Stimulated activated CD8-positive, alpha-beta memory T cell treated with anti-CD3 and anti-CD28 coated beads, Interleukin-2, amount 100 ng/mL, for 48 hours (primary cell): ENCODE data around the gene FAM209B.
"Not testable (repeated sequence)": the region's sequence is repeated elsewhere in the genome, so short reads cannot be mapped to it uniquely, and the experiment has no call there.

ENCODE experiments used
- DNase-seq, 2 donors: peaks; one replicate each; pipeline ENCODE4 v3.0.0-alpha.2; 2020; ENCODE audit warnings: low read depth in 2 of 2

FAM209B gene, protein sequence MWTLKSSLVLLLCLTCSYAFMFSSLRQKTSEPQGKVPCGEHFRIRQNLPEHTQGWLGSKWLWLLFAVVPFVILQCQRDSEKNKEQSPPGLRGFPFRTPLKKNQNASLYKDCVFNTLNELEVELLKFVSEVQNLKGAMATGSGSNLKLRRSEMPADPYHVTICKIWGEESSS

DNA sequence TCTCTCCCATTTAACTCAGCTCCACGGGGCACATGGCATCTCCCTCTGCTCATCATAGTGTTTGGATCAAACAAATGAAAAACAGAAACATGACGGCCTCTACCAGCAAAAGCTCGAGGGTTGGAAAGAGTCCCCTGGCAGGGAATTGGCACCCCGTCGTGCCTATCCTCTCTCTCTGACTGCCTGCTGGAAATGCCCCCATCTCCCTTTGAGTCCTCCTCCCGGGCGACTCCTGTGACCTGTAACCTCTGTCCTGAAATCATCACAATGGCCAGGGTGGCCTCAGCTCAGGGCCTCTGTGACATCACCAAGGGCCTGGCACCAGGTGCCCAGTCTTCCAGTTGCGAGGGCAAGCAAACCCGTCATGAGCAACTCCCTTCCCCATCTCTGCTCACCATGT is at the start of gene FAM209B:
Gene FAM209B (plus strand): TSS at position 301 of the 400 bp plus-strand sequence. CDS start 96 bp downstream, at position 397.
- DNase-seq = not testable (repeated sequence)

DNA sequence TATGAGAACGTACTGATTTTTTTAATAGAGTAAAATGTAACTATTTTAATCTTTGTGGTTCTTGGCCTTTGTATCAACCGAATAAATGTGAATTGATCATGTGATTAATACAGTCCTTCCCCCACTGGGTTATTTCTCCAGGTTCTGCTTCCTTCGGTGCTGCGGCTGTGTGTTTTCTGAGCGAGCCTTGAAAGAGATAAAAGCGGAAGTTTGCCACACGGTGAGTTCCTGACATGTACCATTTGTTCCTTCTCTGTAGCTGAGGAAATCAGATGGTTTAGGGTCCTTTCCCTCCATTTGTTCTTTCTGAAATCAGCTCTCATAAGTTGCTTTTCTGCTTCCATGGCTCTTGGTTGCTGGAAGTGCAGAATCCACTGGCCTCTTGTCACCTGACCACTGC is 49.1 kb upstream of the FAM209B start:
- no peak for DNase-seq

DNA sequence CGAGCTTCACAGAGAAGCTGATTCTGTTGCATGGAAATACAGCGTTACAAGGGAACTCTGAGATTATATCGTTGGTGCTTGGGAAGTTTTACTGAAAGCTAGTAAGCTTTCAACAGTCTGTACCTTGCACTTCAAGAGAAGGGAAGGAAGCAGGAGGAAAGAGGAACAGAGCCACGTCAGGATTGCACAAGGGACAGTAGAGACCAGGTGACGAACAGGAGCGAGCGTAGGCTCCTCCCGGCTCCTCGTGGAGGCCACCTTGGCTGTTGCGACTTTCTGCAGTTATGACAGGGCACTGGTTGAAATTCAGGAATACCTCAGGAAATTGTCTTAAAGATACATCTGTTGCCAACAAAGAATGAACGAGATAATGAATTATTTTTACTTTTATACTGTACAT is 45.8 kb upstream of the FAM209B start:
- DNase-seq = no peak

DNA sequence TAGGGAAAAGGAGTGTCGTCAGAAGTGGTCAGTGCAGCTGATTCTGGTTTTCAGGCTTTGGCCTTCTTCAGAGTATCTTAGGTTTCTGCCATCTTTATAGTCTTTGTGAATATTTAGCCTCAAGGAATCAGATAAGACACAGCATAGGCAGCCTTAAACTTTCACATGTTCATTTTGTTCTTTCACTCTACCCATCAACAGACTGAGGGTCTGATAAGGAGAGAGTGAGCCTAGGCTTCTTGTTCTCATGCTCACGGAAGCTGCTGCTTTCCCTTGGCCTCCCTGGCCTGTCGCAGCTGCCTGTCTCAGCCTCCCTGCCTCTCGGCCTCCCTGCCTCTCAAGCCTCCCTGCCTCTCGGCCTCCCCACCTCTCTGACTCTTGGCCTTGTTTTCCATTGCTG is 44.5 kb upstream of the FAM209B start:
- no peak for DNase-seq

DNA sequence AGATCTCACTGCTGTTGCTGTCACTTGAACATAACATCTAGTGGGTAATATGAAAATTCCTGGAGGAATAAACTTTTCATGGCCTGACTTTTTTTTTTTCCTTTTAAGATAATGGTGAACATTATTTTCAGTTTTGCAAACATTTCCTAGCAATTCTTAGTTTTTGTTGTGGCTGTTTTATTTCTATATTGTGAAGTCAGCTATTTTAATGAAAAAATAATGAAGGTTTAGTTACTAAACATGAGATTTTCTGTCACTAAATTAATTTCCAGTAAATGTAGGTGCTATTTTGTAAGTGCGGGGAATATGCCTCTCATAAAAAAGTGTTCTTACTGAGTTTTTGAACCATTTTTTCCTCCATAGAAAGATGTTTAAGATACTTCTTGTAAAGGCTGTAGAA is 31.9 kb upstream of the FAM209B start:
- no peak for DNase-seq

DNA sequence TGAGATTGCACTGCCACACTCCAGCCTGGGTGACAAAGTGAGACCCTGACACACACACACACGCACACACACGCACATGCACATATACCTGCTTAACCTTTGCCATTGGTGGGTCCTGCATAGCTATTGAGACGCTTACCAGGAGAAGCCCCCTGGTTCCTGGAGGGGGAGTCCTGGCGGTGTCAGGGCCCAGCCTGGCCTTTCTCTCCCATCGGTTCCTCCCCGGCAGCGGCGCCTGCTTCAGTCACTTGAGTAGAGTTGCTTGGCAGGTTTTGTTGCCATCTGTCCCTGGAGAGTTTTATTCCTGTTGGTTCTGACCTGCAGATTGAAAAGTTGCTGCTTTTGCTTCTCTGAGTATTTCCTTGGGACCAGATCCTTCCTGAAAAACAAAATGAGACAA is 29.1 kb upstream of the FAM209B start:
- no peak for DNase-seq

DNA sequence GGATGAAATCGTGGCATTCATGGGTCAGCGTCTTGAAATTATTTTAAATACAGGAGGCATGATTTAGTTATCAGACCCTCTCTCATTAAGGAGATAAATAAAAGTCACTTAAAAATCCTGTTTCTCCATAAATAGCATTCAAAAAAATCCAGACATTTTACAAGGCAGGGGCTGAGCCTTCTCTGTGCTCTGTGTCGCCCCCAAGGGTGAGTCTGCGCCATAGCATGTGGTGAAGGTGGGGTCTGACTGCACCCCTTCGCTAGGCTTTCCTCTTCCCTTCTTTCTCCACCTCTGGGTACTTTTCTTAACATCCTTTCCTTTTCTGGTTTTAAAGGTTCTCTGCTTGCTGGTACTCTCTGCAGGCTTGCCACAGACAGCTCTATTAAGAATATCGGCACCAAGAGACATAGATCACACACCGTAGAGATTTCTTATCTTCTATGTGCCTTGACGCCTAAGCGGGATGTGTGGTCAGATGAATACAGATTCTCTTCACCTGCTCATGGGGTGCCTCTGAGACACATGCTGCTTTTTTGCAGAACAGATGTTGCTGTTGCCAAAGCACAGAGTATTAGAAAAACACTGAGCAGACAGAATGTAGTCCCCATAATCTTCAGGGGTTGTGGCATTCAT is 28.6 kb upstream of the FAM209B start:
- peak; percentile 6 to 8 for DNase-seq

DNA sequence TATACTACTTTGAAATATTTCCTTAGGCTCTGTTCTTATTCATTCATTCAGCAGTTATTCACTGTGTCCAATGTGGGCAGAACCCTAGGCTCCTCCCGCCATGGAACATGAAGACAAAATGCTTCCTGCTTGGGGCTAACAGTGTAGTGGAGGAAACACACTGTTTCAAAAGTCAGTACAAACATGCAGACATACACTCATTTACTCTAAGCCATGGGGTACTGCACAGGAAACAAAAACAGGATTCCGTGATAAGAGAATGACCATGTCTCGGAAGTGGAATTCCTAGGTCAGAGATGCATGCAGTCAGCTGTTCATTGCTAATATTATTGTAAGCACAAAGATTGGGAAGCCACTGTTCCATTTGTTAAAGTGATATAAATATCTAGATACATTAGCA is 26.9 kb upstream of the FAM209B start:
- no peak for DNase-seq

DNA sequence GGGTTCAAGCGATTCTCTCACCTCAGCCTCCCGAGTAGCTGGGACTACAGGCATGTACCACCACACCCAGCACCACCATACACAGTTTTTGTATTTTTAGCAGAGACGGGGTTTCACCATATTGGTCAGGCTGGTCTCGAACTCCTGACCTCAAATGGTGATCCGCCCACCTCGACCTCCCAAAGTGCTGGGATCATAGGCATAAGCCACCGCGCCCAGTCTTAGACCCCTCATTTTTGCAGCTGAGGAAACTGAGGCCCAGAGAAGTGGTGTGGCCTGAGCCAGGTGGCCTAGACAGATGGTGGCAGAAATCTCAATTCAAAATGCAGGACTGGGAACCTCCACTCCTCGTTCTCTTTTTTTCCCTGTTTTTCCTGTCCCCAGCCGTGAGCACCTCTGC is 21.1 kb upstream of the FAM209B start:
- no peak for DNase-seq

DNA sequence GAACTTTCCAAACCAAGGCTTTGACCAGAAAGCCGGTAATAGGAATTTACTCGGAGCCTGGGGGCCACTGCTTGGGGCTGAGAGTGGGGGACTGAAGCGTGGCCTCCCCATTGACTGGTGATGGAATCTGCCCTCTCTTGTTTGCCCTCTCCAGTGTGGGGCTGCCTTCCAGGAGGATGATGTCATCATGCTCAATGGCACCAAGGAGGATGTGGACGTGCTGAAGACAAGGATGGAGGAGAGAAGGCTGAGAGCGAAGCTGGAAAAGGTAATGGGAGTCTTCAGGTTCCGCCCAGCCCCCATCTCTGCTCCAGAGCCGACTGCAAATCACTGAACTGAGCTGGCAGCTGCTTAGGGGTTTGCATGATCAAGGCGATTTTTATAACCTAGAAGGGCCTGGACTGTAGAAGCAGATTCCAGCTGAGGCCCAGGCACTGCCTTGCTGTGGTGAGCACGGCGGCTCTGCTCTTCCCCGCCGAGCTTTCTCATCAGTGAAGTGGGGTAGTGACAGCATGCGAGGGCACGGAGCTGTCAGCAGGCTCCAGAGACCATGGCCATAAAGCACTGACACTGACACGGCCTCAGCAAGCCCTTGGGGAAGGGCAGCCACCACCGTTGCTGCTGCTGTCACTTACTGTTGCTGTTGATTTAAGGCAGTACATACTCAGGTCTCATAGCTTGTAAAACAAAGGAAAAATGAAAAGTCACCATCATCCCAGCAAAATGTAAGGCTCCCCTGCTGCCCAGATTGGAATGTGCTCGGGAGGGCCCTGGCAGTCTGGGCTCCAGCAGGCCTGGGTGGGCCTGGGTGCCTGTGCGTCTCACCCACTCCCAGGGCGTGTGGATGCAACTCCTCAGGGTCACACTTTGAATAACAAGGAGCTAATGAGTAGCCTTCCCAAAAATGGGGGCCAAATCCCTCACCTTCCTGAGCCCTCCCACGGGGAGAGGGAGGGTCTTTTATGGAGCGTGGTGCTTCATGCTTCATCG is 19.6 kb upstream of the FAM209B start:
- no peak for DNase-seq

DNA sequence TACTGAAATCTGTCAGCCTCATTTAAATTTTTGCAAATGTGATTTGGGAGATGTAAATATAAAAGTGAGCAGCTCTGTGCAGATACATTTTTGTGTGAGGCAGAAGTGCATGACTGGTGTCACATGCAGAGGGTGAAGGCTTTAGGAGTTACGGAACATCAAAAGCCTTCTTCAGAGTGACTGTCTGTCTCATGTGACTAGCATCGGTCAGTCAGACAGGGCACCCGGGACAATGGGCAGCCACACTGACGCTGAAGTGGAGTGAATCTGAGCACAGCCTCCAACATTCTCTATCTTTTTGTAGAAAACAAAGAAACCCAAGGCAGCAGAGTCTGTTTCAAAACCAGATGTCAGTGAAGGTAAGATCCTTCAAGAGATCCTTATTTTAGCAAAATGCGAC is 16.4 kb upstream of the FAM209B start:
- no peak for DNase-seq

DNA sequence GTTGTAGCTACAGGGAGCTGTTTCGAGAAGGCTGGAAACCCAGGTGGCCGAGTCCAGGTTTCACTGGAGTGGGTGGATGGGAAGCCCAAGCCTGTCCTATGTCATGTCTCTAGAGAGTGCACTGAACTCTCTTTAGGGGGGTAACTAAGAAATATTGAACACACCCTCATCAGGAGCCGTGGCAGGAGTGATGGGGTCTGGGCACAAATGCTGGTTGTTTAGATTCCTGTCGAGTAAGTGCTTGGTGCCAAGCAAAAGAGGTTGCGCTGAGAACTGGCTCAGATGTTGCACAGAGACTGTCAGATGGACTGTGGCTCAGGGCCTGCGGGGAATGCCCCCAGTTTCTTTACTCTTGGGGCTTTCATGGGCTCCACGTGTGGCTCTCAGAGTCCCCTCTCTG is 15.8 kb upstream of the FAM209B start:
- DNase-seq = no peak

DNA sequence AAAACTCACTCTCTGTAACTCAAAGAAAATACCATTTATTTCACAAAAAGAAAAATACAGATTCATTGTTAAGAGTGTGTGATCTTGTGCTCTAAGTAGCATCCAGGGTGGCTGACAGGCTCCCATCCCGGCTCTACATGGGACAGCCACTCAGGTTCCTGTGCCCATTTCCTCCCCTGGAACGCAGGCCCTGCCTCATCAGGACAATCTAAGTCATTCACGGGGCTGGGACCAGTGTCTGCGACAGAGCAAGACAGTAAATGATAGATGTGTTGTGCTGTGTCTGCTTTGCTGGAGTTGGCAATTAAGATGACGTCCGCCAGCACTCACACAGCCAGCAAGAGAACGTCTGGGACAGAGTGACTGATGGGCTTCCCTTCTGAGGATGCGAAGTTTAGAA is 15.4 kb upstream of the FAM209B start:
- no peak for DNase-seq

DNA sequence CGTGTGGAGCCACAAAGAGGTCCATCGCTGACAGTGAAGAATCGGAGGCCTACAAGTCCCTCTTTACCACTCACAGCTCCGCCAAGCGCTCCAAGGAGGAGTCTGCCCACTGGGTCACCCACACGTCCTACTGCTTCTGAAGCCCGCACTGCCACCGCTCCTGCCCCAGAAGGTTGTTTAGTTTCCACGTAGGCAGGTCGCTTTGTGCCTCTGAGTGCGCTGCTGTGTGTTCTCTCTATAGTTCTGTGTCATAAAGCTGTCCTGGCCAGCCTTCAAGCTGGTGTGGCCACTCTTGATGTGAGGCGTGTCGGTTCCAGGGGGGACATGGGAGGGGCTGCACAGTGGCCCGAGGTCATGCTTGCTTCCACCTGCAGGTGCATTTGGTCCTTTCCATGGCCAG is 14.9 kb upstream of the FAM209B start:
- DNase-seq = no peak

DNA sequence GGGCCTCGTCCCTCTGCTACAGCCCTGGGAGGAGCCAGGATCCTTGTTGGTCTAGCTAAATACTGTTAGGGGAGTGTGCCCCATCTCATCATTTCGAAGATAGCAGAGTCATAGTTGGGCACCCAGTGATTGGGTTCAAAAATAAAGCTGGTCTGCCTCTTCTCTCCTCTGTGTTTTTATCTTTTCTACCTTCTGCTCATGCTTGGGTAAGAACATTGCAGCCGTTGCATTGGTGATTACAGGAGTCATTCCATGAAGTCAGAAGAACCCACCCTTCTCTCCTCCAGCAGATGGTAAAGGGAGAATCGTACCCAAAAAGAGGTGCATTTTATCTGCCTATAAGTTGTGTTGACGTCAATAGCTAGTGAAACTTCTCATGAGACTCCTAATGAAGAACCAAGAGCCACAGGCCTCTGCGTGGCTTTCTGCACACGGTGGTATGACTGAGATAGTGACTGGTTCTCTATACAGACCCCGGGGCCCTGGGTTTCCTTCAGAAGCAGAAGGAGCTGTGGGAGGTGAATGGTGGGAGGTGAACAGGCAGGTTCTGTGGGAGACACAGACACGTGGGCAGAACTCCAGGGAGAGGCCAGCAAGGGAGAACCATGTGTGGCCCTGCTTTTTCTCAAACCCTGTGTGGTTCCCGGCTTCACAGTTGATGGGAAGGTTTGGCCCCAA is 14.2 kb upstream of the FAM209B start:
- no peak for DNase-seq

DNA sequence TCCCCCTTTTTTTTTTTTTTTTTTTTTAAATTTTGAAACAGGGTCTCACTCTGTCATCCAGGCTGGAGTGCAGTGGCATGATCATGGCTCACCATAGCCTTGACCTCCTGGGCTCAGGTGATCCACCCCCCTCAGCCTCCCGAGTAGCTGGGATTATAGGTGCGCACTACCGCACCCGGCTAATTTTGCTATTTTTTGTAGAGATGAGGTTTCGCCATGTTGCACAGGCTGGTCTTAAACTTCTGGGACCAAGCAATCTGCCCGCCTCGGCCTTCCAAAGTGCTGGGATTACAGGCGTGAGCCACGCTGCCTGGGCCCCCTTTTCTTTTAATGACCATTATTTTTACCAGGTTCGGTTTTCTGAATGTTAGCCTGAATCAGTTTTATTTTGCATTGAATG is 13.5 kb upstream of the FAM209B start:
- DNase-seq = no peak

DNA sequence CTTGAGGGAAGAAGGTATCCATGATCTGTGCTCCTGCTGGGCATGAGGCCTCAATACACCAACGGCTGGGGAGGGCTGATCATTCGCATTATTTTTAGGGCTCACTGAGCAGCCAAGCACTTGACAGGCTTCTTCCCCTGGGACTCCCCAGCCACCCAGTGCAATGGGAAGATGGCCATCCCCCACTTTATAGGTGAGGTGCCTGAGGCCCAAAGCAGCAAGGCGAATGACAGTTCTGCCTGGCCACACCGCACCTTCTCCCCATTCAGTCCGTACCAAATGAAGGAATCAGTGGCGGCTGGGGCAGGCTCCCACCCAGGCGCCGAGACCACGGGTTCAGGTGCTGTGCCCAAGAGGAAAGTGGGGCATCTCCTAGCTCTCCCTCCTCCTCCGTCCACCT is 12.9 kb upstream of the FAM209B start:
- DNase-seq = no peak

DNA sequence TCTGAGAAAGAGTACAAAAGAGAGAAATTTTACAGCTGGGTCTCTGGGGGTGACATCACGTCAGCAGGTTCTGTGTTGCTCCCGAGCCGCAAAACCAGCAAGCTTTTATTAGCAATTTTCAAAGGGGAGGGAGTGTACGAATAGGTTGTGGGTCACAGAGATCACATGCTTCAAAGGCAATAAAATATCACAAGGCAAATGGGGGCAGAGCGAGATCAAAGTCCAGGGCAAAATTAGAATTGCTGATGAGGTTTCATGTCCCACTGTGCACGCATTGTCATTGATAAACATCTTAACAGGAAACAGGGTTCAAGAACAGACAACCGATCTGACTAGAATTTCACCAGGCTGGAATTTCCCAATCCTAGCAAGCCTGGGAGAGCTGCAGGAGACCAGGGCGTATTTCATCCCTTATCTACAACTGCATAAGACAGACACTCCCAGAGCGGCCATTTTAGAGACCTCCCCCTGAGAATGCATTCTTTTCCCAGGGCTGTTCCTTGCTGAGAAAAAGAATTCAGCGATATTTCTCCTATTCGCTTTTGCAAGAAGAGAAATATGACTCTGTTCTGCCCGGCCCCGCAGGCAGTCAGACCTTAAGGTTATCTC is 12.2 kb upstream of the FAM209B start:
- not testable (repeated sequence) for DNase-seq

DNA sequence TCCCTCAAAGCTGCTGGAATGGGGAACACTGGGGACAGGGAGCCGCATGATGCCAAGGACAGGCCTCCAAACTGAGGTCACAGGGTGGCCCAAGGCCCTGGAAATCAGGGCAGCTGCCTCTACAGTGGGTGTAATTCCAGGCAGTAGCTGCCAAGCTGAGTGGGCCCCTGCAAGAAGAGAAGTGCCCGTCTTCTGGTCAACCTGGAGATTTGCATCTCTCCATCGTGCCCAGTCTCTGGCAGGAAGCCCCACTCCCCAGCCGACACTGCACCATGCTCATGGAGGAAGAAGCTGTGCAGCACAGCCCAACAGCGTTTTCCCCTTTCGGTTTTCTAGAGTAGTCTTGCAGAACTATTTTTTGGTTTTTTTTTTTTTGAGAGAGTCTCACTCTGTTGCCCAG is 10.7 kb upstream of the FAM209B start:
- no peak for DNase-seq

DNA sequence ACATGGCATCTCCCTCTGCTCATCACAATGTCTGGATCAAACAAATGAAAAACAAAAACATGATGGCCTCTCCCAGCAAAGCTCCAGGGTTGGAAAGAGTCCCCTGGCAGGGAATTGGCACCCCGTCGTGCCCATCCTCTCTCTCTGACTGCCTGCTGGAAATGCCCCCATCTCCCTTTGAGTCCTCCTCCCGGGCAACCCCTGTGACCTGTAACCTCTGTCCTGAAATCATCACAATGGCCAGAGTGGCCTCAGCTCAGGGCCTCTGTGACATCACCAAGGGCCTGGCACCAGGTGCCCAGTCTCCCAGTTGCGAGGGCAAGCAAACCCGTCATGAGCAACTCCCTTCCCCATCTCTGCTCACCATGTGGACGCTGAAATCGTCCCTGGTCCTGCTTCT is 8.6 kb upstream of the FAM209B start, which contains the start of gene FAM209A:
Gene FAM209A (plus strand): TSS at position 301 of the 400 bp plus-strand sequence. CDS start 65 bp downstream, at position 366.
- not testable (repeated sequence) for DNase-seq

DNA sequence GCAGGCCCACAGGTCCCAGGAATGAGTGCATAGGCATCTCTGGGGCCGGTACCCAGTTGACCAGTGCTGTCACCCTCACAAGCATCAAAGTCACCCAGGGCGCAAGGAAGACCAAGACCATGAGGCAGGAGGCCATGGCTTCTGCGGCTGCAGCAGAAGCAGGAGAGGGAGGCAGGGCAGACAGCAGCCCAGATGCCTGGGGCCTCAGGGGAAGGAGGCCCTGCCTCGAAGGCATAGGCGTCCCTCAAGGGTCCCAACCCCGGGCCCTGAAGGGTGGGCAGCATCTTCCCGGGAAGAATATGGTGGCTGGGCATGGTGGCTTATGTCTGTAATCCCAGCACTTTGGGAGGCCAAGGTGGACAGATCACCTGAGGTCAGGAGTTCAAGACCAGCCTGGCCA is 5.5 kb upstream of the FAM209B start:
- DNase-seq = no peak

DNA sequence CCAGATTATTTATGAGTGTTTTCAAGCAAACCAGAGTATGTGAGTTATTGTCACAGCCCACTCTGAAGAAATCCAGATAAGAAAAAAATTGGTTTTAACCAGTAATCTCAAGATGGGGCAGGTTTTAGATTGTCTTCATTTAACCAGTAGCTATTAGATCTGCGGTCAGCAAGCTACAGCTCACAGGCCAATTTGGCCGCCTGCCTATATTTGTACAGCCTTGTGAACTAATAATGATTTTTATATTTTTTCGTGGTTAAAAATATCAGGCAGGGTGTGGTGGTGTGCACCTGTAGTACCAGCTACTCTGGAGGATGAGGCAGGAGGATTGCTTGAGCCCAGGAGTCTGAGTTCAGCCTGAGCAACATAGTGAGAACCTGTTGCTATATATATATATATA is 5.0 kb downstream of the FAM209B start:
- no peak for DNase-seq
